ENCODE data around the gene ANK3. TPM values are rescaled to one million over a fixed set of nuclear protein-coding genes. Genes with fewer than 3 reads are reported as not detected.

The ANK3 gene
- total and polyA plus RNA-seq, 2 experiments from 2014 or later: 44.9 to 95.8 TPM

- no peak for DNase-seq (ENCODE audit: low read depth in 1 of 2, low spot score in 1 of 2)
- Histone ChIP-seq H3K4me3 (no peak overlapping the region), H3K27me3 (no peaks in the 10 kb centered on the region), H3K27ac (no peak overlapping the region), H3K9me3 (ENCODE audit: low read depth) (no peaks in the 10 kb centered on the region), H3K36me3 (no peaks in the 10 kb centered on the region), H3K4me1 (ENCODE audit: low read depth) (peaks cover 27% of the 10 kb centered on the region)
- TF ChIP-seq, protein P1, sequence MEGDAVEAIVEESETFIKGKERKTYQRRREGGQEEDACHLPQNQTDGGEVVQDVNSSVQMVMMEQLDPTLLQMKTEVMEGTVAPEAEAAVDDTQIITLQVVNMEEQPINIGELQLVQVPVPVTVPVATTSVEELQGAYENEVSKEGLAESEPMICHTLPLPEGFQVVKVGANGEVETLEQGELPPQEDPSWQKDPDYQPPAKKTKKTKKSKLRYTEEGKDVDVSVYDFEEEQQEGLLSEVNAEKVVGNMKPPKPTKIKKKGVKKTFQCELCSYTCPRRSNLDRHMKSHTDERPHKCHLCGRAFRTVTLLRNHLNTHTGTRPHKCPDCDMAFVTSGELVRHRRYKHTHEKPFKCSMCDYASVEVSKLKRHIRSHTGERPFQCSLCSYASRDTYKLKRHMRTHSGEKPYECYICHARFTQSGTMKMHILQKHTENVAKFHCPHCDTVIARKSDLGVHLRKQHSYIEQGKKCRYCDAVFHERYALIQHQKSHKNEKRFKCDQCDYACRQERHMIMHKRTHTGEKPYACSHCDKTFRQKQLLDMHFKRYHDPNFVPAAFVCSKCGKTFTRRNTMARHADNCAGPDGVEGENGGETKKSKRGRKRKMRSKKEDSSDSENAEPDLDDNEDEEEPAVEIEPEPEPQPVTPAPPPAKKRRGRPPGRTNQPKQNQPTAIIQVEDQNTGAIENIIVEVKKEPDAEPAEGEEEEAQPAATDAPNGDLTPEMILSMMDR (IDR thresholded peaks at IDR 0.05; ENCODE audit: low read depth, low read length): no peak
Measured at GRCh38 chr10:60315311-60315710, 74.4 kb downstream of the ANK3 start.

GRCh38 chr10:60314069-60314940, 75.4 kb downstream of the ANK3 start:
- H3K27ac ChIP-seq: no peak overlapping the region
- peaks cover 29% of the 10 kb centered on the region for H3K4me1 ChIP-seq (ENCODE audit: low read depth)
- H3K4me3 ChIP-seq: no peak overlapping the region
- H3K27me3 ChIP-seq: no peaks in the 10 kb centered on the region
- no peaks in the 10 kb centered on the region for H3K36me3 ChIP-seq
- TF ChIP-seq, protein P1 (IDR thresholded peaks at IDR 0.05; ENCODE audit: low read depth, low read length): no peak
- H3K9me3 ChIP-seq (ENCODE audit: low read depth): no peaks in the 10 kb centered on the region
- DNase-seq (ENCODE audit: low read depth in 1 of 2, low spot score in 1 of 2): peak in 1 of 2 donors; percentile 76

DNA sequence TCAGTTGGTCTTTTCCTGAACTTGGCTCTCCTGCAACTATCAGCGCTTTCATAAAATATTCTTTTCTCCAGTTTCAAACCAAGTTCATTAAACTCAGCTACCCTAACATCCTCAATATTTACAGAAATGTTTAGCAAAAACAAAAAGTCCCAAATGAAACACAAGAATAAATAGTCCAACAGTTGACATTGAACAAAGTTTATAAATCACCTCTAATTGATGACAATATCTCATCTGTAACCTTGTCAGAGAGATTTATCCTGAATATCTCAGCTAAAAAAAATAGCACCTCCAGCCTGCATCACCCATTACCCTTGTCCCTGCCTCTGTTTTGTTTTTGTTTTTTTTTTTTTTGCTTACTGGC, 76.1 kb downstream of the ANK3 start:
- Histone ChIP-seq H3K36me3 (no peaks in the 10 kb centered on the region), H3K9me3 (ENCODE audit: low read depth) (no peaks in the 10 kb centered on the region), H3K4me3 (no peak overlapping the region), H3K27ac (no peak overlapping the region), H3K4me1 (ENCODE audit: low read depth) (peaks cover 29% of the 10 kb centered on the region), H3K27me3 (no peaks in the 10 kb centered on the region)
- TF ChIP-seq, protein P1 (IDR thresholded peaks at IDR 0.05; ENCODE audit: low read depth, low read length): no peak
- DNase-seq (ENCODE audit: low read depth in 1 of 2, low spot score in 1 of 2): no peak

- Histone ChIP-seq H3K36me3 (no peaks in the 10 kb centered on the region), H3K9me3 (ENCODE audit: low read depth) (no peaks in the 10 kb centered on the region), H3K27me3 (no peaks in the 10 kb centered on the region), H3K4me3 (no peak overlapping the region), H3K4me1 (ENCODE audit: low read depth) (peaks cover 29% of the 10 kb centered on the region), H3K27ac (no peak overlapping the region)
- no peak for DNase-seq (ENCODE audit: low read depth in 1 of 2, low spot score in 1 of 2)
- TF ChIP-seq, protein P1 (IDR thresholded peaks at IDR 0.05; ENCODE audit: low read depth, low read length): no peak
Measured at GRCh38 chr10:60312818-60313588, 76.7 kb downstream of the ANK3 start.

- no peak overlapping the region for H3K4me3 ChIP-seq
- H3K27ac ChIP-seq: peak overlapping the region; percentile 92
- no peaks in the 10 kb centered on the region for H3K27me3 ChIP-seq
- H3K9me3 ChIP-seq (ENCODE audit: low read depth): no peaks in the 10 kb centered on the region
- peaks cover 29% of the 10 kb centered on the region for H3K4me1 ChIP-seq (ENCODE audit: low read depth)
- H3K36me3 ChIP-seq: no peaks in the 10 kb centered on the region
- no peak for DNase-seq (ENCODE audit: low read depth in 1 of 2, low spot score in 1 of 2)
- TF ChIP-seq, protein P1 (IDR thresholded peaks at IDR 0.05; ENCODE audit: low read depth, low read length): no peak
Measured at GRCh38 chr10:60311821-60312220, 77.9 kb downstream of the ANK3 start.

All from cardiac muscle cell (in vitro differentiated cells and primary cell).